ENCODE measurements around the gene ATP6V0E1.

DNA sequence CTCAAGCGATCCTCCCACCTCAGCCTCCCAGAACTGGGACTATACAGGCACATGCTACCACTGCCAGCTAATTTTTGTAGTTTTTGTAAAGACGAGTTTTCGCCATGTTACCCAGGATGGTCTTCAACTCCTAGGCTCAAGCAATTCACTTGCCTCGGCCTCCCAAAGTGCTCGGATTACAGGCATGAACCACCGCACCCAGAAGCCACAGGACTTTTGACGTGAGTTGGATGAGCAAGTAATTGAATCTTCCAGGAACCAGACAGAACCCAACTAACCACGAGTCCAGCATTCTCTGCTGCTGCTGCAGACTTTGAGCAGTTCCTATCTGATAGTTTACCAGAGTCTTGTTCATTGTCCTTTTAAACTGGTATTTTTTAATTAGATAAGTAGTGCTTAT is 9.6 kb upstream of the ATP6V0E1 start:
- TF ChIP-seq, protein P1, sequence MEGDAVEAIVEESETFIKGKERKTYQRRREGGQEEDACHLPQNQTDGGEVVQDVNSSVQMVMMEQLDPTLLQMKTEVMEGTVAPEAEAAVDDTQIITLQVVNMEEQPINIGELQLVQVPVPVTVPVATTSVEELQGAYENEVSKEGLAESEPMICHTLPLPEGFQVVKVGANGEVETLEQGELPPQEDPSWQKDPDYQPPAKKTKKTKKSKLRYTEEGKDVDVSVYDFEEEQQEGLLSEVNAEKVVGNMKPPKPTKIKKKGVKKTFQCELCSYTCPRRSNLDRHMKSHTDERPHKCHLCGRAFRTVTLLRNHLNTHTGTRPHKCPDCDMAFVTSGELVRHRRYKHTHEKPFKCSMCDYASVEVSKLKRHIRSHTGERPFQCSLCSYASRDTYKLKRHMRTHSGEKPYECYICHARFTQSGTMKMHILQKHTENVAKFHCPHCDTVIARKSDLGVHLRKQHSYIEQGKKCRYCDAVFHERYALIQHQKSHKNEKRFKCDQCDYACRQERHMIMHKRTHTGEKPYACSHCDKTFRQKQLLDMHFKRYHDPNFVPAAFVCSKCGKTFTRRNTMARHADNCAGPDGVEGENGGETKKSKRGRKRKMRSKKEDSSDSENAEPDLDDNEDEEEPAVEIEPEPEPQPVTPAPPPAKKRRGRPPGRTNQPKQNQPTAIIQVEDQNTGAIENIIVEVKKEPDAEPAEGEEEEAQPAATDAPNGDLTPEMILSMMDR (IDR thresholded peaks at IDR 0.05; ENCODE audit: insufficient read depth, low read length, poor library complexity, severe bottlenecking): no peak
- TF ChIP-seq EZH2phosphoT487 (conservative IDR thresholded peaks at IDR 0.05; ENCODE audit: low read length): no peak

All from SU-DHL-6 (cell line).